Mesendoderm (in vitro differentiated cells): ENCODE results near the gene PCNT.

ENCODE experiments used
- DNase-seq: peaks from one replicate; pipeline ENCODE4 v3.0.0; 2013
- H2AK5ac ChIP-seq: 2 replicates; pipeline ENCODE4 v1.6.1; 2013; ENCODE audit warnings: low read length, inconsistent platforms
- H2BK120ac ChIP-seq: 2 replicates; pipeline ENCODE4 v1.6.1; 2013; ENCODE audit warnings: low read depth, mild to moderate bottlenecking, low read length, moderate library complexity, mixed read lengths
- H2BK15ac ChIP-seq: replicated peaks from 2 replicates; pipeline ENCODE4 v1.6.1; 2013; ENCODE audit warnings: low read depth, mild to moderate bottlenecking, moderate library complexity
- H2BK5ac ChIP-seq: 2 replicates; pipeline ENCODE4 v1.6.1; 2013; ENCODE audit warnings: low read length, inconsistent platforms
- H3K18ac ChIP-seq: 2 replicates; pipeline ENCODE4 v1.6.1; 2013; ENCODE audit warnings: mild to moderate bottlenecking, low read length, mixed read lengths
- H3K23ac ChIP-seq: one replicate; pipeline ENCODE4 v1.6.1; 2013; ENCODE audit warnings: low read length
- H3K27ac ChIP-seq: 2 replicates; pipeline ENCODE4 v1.5.1; 2013; ENCODE audit warnings: low read depth, mild to moderate bottlenecking, inconsistent platforms, low read length, moderate library complexity
- H3K27me3 ChIP-seq: 2 replicates; pipeline ENCODE4 v1.6.1; 2013; ENCODE audit warnings: low read length, control low read depth, mild to moderate bottlenecking, inconsistent platforms; ENCODE audit not compliant: insufficient read depth, poor library complexity
- H3K36me3 ChIP-seq: 2 replicates; pipeline ENCODE4 v1.6.1; 2013; ENCODE audit warnings: low read length, inconsistent platforms; ENCODE audit not compliant: control insufficient read depth, insufficient read depth
- H3K4ac ChIP-seq: one replicate; pipeline ENCODE4 v1.6.1; 2013; ENCODE audit warnings: low read depth, mild to moderate bottlenecking, low read length, moderate library complexity
- H3K4me1 ChIP-seq: 2 replicates; pipeline ENCODE4 v1.6.1; 2013; ENCODE audit warnings: low read depth, low read length, inconsistent platforms; ENCODE audit not compliant: control insufficient read depth
- H3K4me2 ChIP-seq: 2 replicates; pipeline ENCODE4 v1.6.1; 2013; ENCODE audit warnings: low read length
- H3K4me3 ChIP-seq: 2 replicates; pipeline ENCODE4 v1.5.1; 2013; ENCODE audit warnings: mild to moderate bottlenecking, low read length
- H3K56ac ChIP-seq: one replicate; pipeline ENCODE4 v1.6.1; 2013; ENCODE audit warnings: low read length
- H3K79me1 ChIP-seq: 2 replicates; pipeline ENCODE4 v1.6.1; 2013; ENCODE audit warnings: low read length, inconsistent platforms
- H3K79me2 ChIP-seq: 2 replicates; pipeline ENCODE4 v1.6.1; 2013; ENCODE audit warnings: mild to moderate bottlenecking, low read length; ENCODE audit not compliant: control insufficient read depth, insufficient read depth
- H3K9ac ChIP-seq: 2 replicates; pipeline ENCODE4 v1.6.1; 2013; ENCODE audit warnings: low read length, inconsistent platforms
- H4K5ac ChIP-seq: one replicate; pipeline ENCODE4 v1.6.1; 2013; ENCODE audit warnings: low read length
- H4K8ac ChIP-seq: one replicate; pipeline ENCODE4 v1.6.1; 2013; ENCODE audit warnings: low read depth, mild to moderate bottlenecking, control low read depth, low read length, moderate library complexity
- WGBS: extraction: QIAGEN DNeasy Blood & Tissue Kit; methylation state at CpG from one replicate; pipeline ENCODE4 v1.1.7; 2013; ENCODE audit warnings: low lambda C conversion rate, missing lambda C conversion rate; ENCODE audit not compliant: insufficient coverage; ENCODE audit errors: extremely low coverage; 5-methylcytosine and 5-hydroxymethylcytosine counted together

The PCNT gene

GRCh38 chr21:46318464-46318845 lies 5.5 kb upstream of the PCNT start:
- H3K9ac ChIP-seq, result peak overlapping the region; percentile 12
- H3K18ac ChIP-seq, result no peak overlapping the region
- H3K4me2 ChIP-seq, result no peak overlapping the region
- H3K4me1 ChIP-seq, result peaks cover 10% of the 10 kb centered on the region
- no peak overlapping the region for H4K8ac ChIP-seq
- H3K4me3 ChIP-seq, result no peak overlapping the region
- H2BK15ac ChIP-seq, result no peak overlapping the region
- H3K56ac ChIP-seq, result peak overlapping the region; percentile 44
- peaks cover 10% of the 10 kb centered on the region for H3K79me1 ChIP-seq
- H2BK5ac ChIP-seq, result no peak overlapping the region
- no peaks in the 10 kb centered on the region for H3K27me3 ChIP-seq
- no peak overlapping the region for H2AK5ac ChIP-seq
- DNase-seq, result no peak
- no peak overlapping the region for H4K5ac ChIP-seq
- WGBS, result no CpG with 5 or more reads among the region's 4 CpGs
- H3K79me2 ChIP-seq, result peaks cover 24% of the 10 kb centered on the region
- no peak overlapping the region for H3K4ac ChIP-seq
- H3K23ac ChIP-seq, result no peak overlapping the region
- no peak overlapping the region for H3K27ac ChIP-seq
- H3K36me3 ChIP-seq, result no peaks in the 10 kb centered on the region
- H2BK120ac ChIP-seq, result no peak overlapping the region

DNA sequence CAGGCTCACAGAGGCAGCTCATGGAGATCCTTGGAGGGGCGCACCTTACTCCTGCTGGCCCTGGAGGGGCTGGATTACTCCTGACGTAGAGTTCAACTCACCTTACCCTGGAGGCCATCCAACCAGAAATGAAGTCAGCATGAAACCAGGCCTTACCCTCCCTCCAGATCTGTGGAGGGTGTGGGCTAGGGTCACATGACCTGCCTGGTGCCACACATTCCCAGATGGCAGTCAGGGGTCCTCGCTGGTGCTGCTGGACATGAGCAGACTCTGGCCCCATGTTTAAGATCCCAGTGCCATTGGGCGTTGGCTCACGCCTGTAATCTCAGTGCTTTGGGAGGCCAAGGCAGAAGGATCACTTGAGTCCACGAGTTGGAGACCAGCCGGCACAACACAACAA lies 4.8 kb upstream of the PCNT start:
- Histone ChIP-seq H2BK5ac (no peak overlapping the region), H3K79me1 (peaks cover 10% of the 10 kb centered on the region), H3K9ac (no peak overlapping the region), H4K8ac (no peak overlapping the region), H3K36me3 (no peaks in the 10 kb centered on the region), H3K27ac (no peak overlapping the region), H3K18ac (no peak overlapping the region), H3K4me1 (peaks cover 10% of the 10 kb centered on the region), H3K79me2 (peaks cover 25% of the 10 kb centered on the region), H2BK15ac (no peak overlapping the region), H3K27me3 (no peaks in the 10 kb centered on the region), H3K56ac (no peak overlapping the region), H3K4me2 (no peak overlapping the region), H3K4ac (no peak overlapping the region), H4K5ac (no peak overlapping the region), H2BK120ac (no peak overlapping the region), H3K4me3 (no peak overlapping the region), H3K23ac (no peak overlapping the region), H2AK5ac (no peak overlapping the region)
- WGBS, result no CpG with 5 or more reads among the region's 7 CpGs
- no peak for DNase-seq

DNA sequence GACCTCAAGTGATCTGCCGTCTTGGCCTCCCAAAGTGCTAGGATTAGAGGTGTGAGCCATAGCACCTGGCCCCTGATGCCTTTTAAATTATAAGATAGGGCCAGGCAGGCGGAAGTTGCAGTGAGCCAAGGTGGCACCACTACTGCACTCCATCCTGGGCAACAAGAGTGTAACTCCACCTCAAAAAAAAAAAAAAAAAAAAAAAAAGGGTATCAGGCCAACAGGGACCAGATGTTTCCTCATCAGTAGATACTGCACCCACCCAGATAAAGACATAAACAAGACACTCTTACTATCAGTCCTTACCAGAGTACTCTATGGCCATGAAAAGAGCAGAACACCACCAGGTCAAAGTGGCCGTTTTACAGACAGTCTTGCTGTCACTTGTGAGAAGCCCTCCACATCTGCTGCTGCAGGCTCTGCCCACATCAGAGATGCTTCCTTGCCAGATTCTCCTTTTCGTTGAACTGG lies 3.6 kb upstream of the PCNT start:
- Histone ChIP-seq H3K79me2 (peaks cover 32% of the 10 kb centered on the region), H3K4me2 (no peak overlapping the region), H3K9ac (no peak overlapping the region), H3K4me3 (no peak overlapping the region), H3K36me3 (no peaks in the 10 kb centered on the region), H3K79me1 (peaks cover 10% of the 10 kb centered on the region), H3K4me1 (peaks cover 10% of the 10 kb centered on the region), H3K27me3 (no peaks in the 10 kb centered on the region), H2BK15ac (no peak overlapping the region), H3K27ac (no peak overlapping the region), H4K8ac (no peak overlapping the region), H3K56ac (no peak overlapping the region), H3K4ac (no peak overlapping the region), H3K18ac (no peak overlapping the region), H4K5ac (no peak overlapping the region), H2BK5ac (no peak overlapping the region), H2AK5ac (no peak overlapping the region), H2BK120ac (no peak overlapping the region), H3K23ac (no peak overlapping the region)
- WGBS, result no CpG with 5 or more reads among the region's 4 CpGs
- DNase-seq, result no peak

GRCh38 chr21:46322351-46323226 lies 1.4 kb upstream of the PCNT start:
- Histone ChIP-seq H3K79me2 (peaks cover 42% of the 10 kb centered on the region), H2BK5ac (no peak overlapping the region), H4K8ac (no peak overlapping the region), H3K56ac (peak overlapping the region; percentile 96), H2AK5ac (no peak overlapping the region), H3K4me1 (peaks cover 10% of the 10 kb centered on the region), H3K18ac (peak overlapping the region; percentile 92), H2BK120ac (peak overlapping the region; percentile 19), H4K5ac (no peak overlapping the region), H3K23ac (peak overlapping the region; percentile 97), H3K27me3 (no peaks in the 10 kb centered on the region), H3K9ac (peak overlapping the region; percentile 80), H3K79me1 (peaks cover 13% of the 10 kb centered on the region), H3K36me3 (no peaks in the 10 kb centered on the region), H3K4ac (peak overlapping the region; percentile 99), H3K4me2 (peak overlapping the region; percentile 99), H3K27ac (peak overlapping the region; percentile 86), H3K4me3 (peak overlapping the region; percentile 45), H2BK15ac (no peak overlapping the region)
- no CpG with 5 or more reads among the region's 50 CpGs for WGBS
- DNase-seq, result peak; percentile 57

DNA sequence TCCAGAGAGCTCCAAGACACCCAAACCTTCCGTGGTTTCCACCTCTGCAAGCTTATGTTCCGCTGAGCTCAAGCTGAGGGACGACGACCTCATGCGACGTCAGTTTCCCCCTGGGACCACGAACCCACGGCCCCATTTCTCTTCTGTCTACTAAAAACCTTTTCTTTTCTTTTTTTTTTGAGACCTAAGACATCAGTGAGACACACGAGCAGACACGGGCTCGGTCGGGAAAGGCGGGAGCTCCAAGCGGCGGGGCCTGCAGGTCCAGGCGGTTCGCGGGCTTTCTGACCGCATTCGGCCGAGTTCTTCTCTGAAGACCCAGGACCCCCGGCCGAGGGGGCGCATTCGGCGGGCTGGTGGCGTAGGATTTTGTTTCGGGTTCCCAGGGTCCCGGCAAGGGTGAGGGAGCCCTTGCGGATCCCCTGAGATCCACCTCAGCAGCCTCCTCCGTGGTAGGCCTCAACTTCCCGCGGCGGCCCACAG lies 688 bp upstream of the PCNT start:
- H3K4me2 ChIP-seq, result peak overlapping the region; percentile 99

More for the DNA sequence above, 688 bp upstream of the PCNT start:
- Histone ChIP-seq H2BK15ac (no peak overlapping the region), H3K27ac (peak overlapping the region; percentile 86), H3K4me3 (peak overlapping the region; percentile 45), H3K79me1 (peaks cover 15% of the 10 kb centered on the region), H3K4ac (peak overlapping the region; percentile 99), H4K8ac (peak overlapping the region; percentile 59), H3K27me3 (no peaks in the 10 kb centered on the region), H3K9ac (peak overlapping the region; percentile 80), H2BK5ac (peak overlapping the region; percentile 54), H3K79me2 (peaks cover 48% of the 10 kb centered on the region), H3K4me1 (peaks cover 8% of the 10 kb centered on the region), H2BK120ac (peak overlapping the region; percentile 95), H4K5ac (no peak overlapping the region), H3K56ac (peak overlapping the region; percentile 96), H2AK5ac (no peak overlapping the region), H3K23ac (peak overlapping the region; percentile 83), H3K18ac (peak overlapping the region; percentile 92), H3K36me3 (no peaks in the 10 kb centered on the region)
- DNase-seq, result no peak
- no CpG with 5 or more reads among the region's 34 CpGs for WGBS
